AG20443 (cell line): Measurements from ENCODE around the gene ARHGEF7.

Source experiments
- DNase-seq: peaks from one replicate; pipeline ENCODE4 v3.0.0; 2012; ENCODE audit warnings: low spot score, mixed read lengths

ARHGEF7 gene

DNA sequence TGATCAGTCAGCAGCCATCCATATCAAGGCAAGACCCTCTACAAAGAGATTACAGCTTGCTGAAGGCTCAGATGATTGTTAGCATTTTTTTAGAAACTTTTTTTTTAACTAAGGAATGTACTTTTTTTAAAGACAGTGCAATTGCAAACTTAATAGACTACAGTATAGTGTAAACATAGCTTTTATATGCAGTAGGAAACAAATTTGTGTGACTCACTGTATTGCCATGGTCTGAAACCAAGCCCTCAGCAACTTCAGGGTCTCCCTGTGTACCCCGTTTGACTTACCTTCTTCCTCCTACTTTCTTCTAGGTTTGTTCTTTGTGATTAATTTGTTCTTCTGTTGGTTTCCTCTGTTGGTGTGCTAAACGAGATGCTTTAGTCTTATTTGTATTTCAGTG is 112.3 kb downstream of the ARHGEF7 start:
- no peak for DNase-seq

DNA sequence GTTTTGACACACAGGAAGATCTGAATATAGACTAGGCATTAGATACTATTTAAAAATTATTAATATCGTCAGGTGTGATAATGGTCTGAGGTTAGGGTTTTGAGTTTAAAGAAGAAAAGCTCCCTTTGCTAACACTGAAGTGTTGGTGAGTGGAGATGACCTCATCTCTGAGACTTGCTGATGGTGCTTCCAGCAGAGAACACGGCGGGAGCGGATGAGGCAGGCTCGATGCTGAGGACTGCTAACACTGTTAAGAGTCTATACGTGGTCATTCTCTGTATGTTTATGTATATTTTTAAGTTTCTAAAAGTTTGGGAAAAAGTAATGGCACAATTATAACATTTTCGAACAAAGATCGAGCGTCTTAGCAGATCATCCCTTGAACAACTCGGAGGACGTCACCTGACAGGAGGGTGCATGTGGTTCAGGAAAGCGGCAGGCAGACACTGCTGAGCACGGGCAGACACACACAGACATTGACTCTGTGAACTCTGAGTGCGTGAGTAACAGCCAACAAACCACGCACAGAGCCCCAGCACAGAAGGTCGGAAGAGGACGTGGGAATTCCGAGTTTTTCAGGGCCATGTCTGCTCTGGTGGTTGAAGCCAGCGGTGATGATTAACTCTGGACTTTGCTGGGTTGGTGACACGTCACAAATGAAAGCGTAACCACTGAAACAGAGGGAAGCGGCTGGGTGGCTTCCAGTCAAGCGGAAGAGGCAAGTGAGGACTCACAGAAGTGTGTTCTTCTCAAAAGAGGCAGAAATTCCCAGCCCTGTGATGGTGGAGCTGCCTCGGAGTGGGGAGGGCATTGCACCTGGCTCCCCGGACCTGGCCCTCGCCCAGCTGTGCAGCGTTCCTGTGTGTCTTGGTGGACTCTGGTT is 113.4 kb downstream of the ARHGEF7 start:
- DNase-seq: no peak

GRCh38 chr13:111230385-111230930 is 115.3 kb downstream of the ARHGEF7 start:
- DNase-seq: no peak

DNA sequence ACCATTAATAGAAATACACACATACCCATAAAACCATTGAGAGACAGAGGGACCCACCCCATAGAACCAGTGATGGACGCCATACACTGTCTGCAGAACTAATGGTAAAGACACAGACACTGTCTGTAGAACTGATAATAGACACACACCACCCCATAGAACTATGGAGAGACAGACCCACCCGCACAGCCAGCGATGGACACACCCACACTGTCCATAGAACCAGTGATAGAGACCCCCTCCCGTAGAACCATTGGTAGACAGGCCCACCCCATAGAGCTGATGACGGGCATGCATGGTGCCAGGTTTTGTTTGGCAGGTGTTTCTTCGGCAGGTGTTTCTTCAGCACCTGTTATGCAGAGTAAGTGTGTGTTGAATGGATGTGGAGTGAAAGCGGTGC is 117.1 kb downstream of the ARHGEF7 start:
- DNase-seq: no peak

GRCh38 chr13:111233080-111233479 is 118.0 kb downstream of the ARHGEF7 start:
- no peak for DNase-seq

- DNase-seq: no peak
Observed at GRCh38 chr13:111239764-111240670, 124.9 kb downstream of the ARHGEF7 start.

DNA sequence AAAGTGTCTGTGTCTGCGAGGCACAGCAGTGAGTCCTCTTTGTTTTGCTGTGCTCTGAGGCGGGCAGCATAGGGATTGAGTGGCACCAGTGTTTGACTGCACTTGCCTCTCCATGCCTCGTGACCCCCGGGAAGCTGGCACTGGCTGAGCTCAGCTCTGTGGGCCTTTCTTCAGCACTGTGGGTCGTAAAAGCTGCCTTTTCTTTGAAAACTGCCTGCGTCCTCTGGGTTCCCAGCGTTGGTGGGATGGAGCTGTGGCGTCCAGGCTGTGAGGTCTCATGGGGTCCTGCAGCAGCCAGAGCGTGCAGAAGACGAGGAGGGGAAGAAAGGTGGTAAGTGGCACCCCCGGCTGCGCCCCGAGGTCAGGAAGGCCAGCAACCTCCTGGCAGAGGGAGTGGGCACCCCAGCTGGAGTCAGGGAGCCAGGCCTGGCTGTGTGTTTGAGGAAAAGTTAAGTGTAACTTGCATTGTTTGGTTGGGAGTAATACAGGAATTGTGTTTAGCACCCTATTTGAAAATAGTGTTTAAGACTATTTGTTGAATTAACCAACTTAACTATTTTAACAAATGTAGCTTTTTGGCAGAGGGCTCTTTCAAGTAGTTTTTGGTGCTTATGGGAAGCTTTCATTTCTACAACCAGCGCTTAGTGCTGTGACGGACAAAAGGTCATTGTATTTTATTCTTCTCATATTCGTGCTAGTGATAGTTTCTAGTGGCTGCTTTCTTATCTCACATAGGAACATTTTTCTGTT is 126.1 kb downstream of the ARHGEF7 start:
- no peak for DNase-seq

DNA sequence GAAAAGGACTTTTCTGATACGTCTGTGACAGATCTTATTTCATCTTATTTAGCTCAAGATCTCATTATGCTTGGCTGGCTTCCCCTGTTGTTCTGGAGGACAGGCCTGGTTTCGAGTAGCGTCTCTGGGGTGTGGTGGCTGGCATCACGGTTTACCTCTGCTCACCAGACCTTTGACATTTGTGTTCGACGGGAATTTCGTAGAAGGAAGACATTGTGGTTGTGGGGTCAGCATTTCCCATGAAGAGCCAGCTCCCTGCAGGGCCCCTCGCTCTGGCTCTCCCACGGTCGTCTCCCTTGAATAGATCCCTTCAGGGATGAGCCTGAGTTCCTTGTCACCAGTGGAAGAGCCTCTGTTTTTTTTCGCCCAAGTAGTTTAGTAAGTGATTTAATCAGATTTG is 126.8 kb downstream of the ARHGEF7 start:
- no peak for DNase-seq

DNA sequence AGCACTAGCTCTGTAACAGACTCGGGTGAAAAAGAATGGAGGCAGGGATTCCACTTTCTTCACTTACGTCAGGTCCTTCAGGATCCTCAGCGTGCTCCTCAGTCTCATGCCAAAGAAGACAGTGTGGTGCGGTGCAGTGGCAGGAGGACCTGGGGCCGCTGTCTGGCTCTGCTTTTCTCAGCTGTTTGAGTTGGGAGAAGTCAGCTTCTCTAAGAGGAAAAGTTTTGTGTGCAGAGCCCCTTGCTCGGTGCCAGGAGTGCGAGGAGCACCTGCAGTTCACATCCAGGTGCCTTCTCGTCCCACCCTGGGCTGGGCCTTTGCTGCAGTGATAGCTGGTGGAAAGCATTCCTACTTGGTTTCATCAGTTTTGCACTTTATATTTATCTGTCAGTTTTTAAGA is 127.5 kb downstream of the ARHGEF7 start:
- no peak for DNase-seq

GRCh38 chr13:111243981-111244380 is 128.9 kb downstream of the ARHGEF7 start:
- no peak for DNase-seq

- peak; percentile 56 for DNase-seq
Observed at GRCh38 chr13:111245576-111246384, 130.7 kb downstream of the ARHGEF7 start.

DNA sequence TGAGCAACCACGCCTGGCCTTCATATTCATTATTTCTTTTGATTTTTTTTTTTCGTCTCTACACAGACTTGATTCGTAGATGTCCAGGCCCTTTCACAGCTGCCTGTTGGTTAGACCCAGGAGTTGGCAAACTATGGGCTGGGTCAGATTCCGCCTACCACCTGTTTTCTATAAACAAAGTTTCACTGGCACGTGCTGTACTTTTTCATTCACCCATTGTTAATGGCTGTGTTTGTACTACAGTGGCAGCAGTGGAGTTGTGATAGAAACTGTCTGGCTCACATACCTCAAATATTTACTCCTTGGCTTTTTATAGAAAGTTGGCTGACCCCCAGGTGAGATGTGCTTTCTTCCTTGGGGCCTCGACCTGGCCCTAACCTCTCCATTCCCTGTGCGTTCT is 132.4 kb downstream of the ARHGEF7 start:
- no peak for DNase-seq

DNA sequence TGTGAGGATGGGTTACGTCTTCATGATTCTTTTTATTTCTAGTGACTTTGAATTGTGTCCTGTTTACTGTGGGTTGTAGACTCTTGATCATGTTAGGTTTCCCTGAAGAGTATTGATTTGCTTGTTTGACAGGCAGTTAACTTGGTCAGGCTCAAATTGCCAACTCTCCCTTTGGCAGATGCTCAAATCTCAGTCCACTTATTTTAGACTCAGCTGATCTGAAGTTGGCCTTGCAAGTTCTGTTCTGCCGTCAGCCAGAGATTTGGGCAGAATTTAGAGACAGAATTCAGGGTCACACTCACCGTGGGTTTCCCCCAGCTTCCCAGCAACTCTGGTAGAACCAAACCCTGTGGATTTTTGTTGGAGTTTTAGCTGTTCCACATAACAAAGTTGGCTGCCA is 133.7 kb downstream of the ARHGEF7 start:
- no peak for DNase-seq

DNA sequence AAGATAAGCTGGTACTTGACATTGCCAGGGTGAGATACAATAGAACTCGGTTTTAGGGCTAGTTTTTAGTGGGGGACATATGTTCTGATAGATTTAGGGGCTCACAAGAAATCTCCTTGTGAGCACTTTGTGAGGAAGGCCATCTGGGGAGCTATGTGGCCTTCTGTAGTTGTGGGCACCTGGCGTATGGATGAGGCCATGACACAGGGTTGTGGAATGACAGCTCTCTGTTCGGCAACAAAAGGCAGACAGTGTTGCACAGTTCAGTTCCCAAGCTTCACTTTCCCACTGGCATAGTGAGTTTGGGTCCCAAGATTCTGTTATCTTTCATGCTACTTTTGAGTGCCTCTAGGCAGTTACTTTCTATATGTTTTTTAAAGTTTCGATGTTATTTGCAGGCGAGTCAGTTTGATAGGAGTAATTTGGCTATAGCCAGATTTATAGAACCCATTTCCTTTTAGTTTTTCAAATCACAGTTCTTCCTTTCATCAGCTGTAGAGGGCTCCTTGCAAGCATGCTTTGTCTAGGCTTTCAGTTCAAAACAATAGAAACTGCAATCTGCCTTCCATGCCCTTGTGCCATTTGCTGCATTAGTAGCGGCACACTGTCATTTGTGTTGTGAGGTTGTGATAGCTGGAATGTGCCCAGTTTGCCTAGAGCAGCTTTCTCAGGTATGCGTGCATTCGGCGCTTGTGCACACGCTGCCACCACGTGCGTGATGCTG is 134.7 kb downstream of the ARHGEF7 start:
- no peak for DNase-seq

DNA sequence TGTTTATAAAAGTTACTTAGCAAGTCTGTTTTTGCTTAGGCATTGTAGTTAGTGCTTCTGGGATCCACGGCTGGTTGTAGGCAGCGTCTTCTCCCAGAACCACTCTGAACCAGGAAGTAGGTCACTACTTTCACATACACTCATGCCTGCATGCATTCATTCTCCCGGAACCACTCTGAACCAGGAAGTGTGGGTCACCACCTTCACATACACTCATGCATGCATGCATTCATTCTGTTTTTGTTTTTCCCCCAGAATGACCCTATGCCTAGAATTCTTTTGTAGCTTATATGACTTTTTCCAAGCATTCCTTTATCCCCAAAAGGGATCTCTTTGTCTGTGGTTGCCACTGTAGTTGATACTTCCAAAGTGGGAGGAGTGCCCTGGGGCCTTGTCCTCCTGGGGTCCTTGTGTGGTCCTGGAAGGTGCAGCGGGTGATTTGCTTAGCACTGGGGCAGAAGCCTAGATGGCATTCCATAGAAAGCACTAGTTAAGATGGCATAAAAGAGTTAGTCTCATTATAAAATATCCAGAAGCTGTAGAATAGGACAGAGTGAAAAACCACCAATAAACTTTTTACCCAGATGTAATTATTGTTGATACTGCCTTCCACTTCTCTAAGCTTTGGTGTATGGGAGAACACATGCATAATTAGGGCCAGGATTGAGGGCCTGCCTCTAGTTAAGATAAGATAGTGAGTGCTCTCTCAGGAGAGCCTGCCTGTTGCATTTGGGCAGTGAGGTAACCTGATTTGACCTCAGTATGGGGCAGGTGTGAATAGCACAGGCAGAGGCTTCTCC is 136.7 kb downstream of the ARHGEF7 start:
- DNase-seq: no peak

DNA sequence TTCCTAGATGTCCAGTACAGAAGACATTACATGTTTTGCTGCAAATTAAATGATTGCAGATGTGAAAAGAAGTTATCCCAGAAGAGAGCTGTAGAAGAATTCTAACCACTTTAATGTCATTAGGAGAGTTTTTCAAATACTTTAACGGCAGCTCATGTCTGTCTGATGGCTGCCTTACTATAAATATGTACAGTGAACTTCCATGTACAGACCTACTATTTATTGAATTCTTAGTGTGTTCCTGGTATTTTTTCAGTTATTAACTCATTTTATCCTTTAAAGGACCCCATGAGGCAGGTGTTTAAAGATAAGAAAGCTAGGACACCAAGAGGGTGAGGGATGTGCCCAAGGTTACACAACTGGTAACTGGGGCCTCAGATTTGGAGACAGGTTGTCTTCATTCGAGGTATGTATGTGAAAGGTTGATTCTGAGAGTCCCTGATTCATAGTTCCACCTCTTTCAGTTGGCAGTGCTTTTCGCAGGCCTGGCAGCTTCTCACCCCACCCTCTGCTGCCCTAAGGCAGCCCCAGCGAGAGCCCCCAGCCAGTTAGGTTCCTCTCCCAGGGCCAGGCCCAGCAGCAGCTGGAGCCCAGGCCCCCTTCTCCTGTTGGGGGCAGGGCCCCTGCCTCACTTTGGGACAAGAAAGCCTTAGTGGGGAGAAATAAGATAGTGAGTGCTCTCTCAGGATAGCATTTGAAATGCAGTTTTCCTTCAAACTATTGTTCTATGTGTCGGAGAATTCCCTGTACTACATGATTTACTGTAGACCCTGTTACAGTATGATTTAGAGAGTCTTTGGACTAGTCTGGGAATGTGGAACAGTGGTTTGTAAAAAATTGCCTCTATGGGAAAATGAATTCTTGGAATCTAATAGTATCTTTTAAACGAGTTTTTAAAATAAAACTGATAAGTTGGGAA is 137.6 kb downstream of the ARHGEF7 start:
- peak; percentile 73 for DNase-seq

DNA sequence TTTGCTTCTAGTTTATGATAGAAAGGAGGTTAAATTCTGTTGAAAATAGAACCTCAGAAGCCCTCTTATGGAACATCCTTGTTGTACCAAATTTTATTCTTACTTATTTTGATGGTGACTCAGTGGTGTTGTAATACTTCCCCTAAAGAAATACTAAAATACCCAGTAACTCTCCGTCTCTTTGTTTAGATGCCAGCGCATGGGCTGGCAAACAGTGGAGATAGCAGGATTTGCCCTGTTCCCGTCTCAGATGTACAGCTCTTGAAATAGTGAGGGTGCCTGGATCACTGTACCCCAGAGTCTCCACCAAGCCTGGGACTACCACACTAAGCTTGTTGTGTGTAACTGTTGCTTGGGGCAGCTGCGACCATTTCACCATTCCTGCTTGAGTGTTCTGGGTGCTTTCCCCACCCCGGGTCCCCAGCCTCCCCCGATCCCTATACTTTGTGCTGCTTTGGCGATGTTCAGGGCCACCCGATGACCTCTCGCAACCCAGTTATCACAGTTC is 138.3 kb downstream of the ARHGEF7 start:
- DNase-seq: peak; percentile 40

DNA sequence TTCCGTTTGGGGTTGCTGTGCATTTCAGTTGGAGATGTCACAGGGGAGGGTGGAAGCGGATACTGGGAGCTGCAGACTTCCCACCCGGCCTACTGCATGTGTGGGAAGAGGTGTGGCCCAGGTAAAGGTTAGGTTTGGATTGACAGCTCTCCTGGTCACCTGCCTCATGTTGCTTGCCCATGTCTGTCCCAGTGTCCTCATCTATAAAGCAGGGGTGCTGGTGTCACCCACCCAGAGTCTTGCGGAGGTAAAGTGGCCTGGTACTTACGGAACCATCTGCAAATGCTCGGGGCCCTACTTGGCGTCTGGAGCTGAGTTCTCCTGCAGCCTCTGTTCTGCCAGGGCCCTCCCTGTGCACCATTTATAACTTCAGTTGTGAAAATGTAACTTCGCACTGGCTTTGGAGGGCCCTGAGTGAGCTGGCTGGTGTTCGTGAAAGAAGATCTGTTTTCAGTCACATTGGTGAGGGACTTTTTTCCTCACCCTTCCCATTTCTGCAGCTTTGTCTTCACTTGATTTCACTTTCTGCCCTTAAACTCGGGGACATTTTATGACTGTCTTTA is 140.2 kb downstream of the ARHGEF7 start:
- DNase-seq: no peak
